SK-N-SH (cell line): ENCODE measurements around the gene SLC7A8.

ENCODE experiments used
- CHD2 ChIP-seq: fragments of 150-350 bp; IDR thresholded peaks from 2 replicates; pipeline ENCODE4 v1.6.1; 2018; ENCODE audit warnings: low read length; ENCODE audit not compliant: partially characterized antibody
- EP300 ChIP-seq, 2 experiments: IDR thresholded peaks; 2 replicates each; pipeline versions ENCODE4 v1.4.0 to v1.6.1; 2012; ENCODE audit warnings: borderline replicate concordance in 1 of 2, low read depth in 1 of 2, low read length in 1 of 2
- GABPA ChIP-seq: IDR thresholded peaks from 2 replicates; pipeline ENCODE4 v1.4.0; 2012; ENCODE audit warnings: low read depth, mild to moderate bottlenecking
- POLR2AphosphoS5 ChIP-seq: IDR thresholded peaks from 2 replicates; pipeline ENCODE4 v1.6.1; 2012; ENCODE audit warnings: low read depth, low read length
- SMC3 ChIP-seq: IDR thresholded peaks from 2 replicates; pipeline ENCODE4 v1.6.1; 2012; ENCODE audit warnings: low read depth, low read length, improper control_type of control experiment
- TF ChIP-seq, protein P1 (sequence below): fragments of 200-600 bp; sonication (generic); IDR thresholded peaks from 2 replicates; pipeline ENCODE4 v1.6.1; 2017; ENCODE audit warnings: antibody characterized with exemption, mild to moderate bottlenecking, moderate library complexity
- TF ChIP-seq, protein P2 (sequence below): IDR thresholded peaks from 2 replicates; pipeline ENCODE4 v1.4.0; 2012; ENCODE audit warnings: low read depth
- TF ChIP-seq, protein P3 (sequence below): fragments of 150-350 bp; IDR thresholded peaks from 2 replicates; pipeline ENCODE4 v1.6.1; 2016; ENCODE audit warnings: mild to moderate bottlenecking, low read depth, low read length
- TF ChIP-seq, protein P4 (sequence below): IDR thresholded peaks from 2 replicates; pipeline ENCODE4; 2012

DNA sequence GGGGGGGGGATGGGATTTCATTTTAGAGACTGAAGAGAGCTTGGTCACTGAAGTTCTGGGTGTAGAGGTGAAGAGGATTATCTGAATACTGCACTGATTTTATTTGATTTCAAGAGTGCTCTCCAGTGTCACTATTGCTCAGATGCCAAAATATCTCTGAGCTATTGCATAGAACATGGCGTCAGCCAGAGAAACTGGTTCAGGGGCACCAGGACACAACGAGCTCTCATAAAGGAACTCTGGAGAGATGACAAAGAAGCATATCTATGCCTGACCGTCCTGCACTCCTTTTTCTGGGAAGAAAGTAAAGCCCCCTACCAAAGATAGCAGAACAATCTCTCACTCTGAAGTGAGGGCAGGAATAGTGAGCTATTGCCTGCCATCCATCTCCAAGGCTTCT, 2.0 kb downstream of the SLC7A8 start:
- no peak for TF ChIP-seq EP300 (IDR thresholded peaks at IDR 0.05; ENCODE audit: borderline replicate concordance in 1 of 2, low read depth in 1 of 2, low read length in 1 of 2)
- no peak for TF ChIP-seq SMC3
- no peak for TF ChIP-seq POLR2AphosphoS5
- TF ChIP-seq, protein P1, sequence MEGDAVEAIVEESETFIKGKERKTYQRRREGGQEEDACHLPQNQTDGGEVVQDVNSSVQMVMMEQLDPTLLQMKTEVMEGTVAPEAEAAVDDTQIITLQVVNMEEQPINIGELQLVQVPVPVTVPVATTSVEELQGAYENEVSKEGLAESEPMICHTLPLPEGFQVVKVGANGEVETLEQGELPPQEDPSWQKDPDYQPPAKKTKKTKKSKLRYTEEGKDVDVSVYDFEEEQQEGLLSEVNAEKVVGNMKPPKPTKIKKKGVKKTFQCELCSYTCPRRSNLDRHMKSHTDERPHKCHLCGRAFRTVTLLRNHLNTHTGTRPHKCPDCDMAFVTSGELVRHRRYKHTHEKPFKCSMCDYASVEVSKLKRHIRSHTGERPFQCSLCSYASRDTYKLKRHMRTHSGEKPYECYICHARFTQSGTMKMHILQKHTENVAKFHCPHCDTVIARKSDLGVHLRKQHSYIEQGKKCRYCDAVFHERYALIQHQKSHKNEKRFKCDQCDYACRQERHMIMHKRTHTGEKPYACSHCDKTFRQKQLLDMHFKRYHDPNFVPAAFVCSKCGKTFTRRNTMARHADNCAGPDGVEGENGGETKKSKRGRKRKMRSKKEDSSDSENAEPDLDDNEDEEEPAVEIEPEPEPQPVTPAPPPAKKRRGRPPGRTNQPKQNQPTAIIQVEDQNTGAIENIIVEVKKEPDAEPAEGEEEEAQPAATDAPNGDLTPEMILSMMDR: no peak
- TF ChIP-seq, protein P2, sequence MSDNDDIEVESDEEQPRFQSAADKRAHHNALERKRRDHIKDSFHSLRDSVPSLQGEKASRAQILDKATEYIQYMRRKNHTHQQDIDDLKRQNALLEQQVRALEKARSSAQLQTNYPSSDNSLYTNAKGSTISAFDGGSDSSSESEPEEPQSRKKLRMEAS: no peak
- TF ChIP-seq, protein P3, sequence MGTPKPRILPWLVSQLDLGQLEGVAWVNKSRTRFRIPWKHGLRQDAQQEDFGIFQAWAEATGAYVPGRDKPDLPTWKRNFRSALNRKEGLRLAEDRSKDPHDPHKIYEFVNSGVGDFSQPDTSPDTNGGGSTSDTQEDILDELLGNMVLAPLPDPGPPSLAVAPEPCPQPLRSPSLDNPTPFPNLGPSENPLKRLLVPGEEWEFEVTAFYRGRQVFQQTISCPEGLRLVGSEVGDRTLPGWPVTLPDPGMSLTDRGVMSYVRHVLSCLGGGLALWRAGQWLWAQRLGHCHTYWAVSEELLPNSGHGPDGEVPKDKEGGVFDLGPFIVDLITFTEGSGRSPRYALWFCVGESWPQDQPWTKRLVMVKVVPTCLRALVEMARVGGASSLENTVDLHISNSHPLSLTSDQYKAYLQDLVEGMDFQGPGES: no peak
- TF ChIP-seq, protein P4, sequence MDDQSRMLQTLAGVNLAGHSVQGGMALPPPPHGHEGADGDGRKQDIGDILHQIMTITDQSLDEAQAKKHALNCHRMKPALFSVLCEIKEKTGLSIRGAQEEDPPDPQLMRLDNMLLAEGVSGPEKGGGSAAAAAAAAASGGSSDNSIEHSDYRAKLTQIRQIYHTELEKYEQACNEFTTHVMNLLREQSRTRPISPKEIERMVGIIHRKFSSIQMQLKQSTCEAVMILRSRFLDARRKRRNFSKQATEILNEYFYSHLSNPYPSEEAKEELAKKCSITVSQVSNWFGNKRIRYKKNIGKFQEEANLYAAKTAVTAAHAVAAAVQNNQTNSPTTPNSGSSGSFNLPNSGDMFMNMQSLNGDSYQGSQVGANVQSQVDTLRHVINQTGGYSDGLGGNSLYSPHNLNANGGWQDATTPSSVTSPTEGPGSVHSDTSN: no peak
- no peak for TF ChIP-seq CHD2
- no peak for TF ChIP-seq GABPA
